SK-N-SH (cell line): ENCODE data around the gene WIPF3. TPM values are rescaled to one million over a fixed set of nuclear protein-coding genes. Genes with fewer than 3 reads are reported as not detected.

Experiments
- CTCF ChIA-PET: fragments of 300-600, 350-600 bp; formaldehyde crosslinking; extraction: SDS; loops from one replicate; lab custom pipeline; 2021; lab: Yijun Ruan, JAX
- POLR2A ChIA-PET: fragments of 350-600 bp; sonication (Branson Sonifier 250); formaldehyde crosslinking; extraction: SDS; loops from one replicate; lab custom pipeline; 2020; ENCODE audit warnings: antibody characterized with exemption, inconsistent platforms; lab: Yijun Ruan, JAX
- DNase-seq: peaks from one replicate; pipeline ENCODE4 v3.0.0; 2012
- H2AFZ ChIP-seq: fragments of 200-600 bp; sonication (generic); 2 replicates; pipeline ENCODE4 v1.8.1; 2016; ENCODE audit warnings: antibody characterized with exemption, mild to moderate bottlenecking, low read depth
- H3F3A ChIP-seq: fragments of 200-600 bp; sonication (generic); replicated peaks from 2 replicates; pipeline ENCODE3; 2016; ENCODE audit warnings: antibody characterized with exemption, mild to moderate bottlenecking; ENCODE audit not compliant: insufficient read depth
- H3K27ac ChIP-seq, 2 experiments: fragments of 200-500 bp in 1 of 2; fragments of 200-600 bp in 1 of 2; sonication (Bioruptor generic) in 1 of 2; sonication (generic), shearing (Covaris generic) in 1 of 2; 2 replicates each; pipeline versions ENCODE4 v1.5.1 to v1.6.1; 2014 to 2016; ENCODE audit warnings: low read depth in 2 of 2, inconsistent platforms in 1 of 2, low read length in 1 of 2, mild to moderate bottlenecking in 1 of 2, mixed read lengths in 1 of 2
- H3K27me3 ChIP-seq: fragments of 200-600 bp; sonication (generic), shearing (Covaris generic); 2 replicates; pipeline ENCODE4 v1.6.1; 2016; ENCODE audit warnings: mixed run types; ENCODE audit not compliant: insufficient read depth
- H3K36me3 ChIP-seq, 2 experiments: fragments of 200-500 bp in 1 of 2; fragments of 200-600 bp in 1 of 2; sonication (Bioruptor generic) in 1 of 2; sonication (generic) in 1 of 2; replicated peaks in 1 of 2; 2 replicates each; pipeline versions ENCODE3 to v1.5.1; 2014 to 2016; ENCODE audit warnings: low read length in 1 of 2, mild to moderate bottlenecking in 1 of 2; ENCODE audit not compliant: insufficient read depth in 2 of 2, control insufficient read depth in 1 of 2
- H3K4me1 ChIP-seq, 2 experiments: fragments of 200-500 bp in 1 of 2; fragments of 200-600 bp in 1 of 2; sonication (Bioruptor generic) in 1 of 2; sonication (generic), shearing (Covaris generic) in 1 of 2; 2 replicates each; pipeline versions ENCODE4 v1.5.1 to v1.6.1; 2014 to 2016; ENCODE audit warnings: low read depth in 1 of 2, low read length in 1 of 2, mixed run types in 1 of 2; ENCODE audit not compliant: insufficient read depth in 2 of 2, control insufficient read depth in 1 of 2
- H3K4me2 ChIP-seq: fragments of 200-600 bp; sonication (generic), shearing (Covaris generic); 2 replicates; pipeline ENCODE4 v1.6.1; 2017; ENCODE audit warnings: mixed run types
- H3K4me3 ChIP-seq, 2 experiments: fragments of 200-500 bp in 1 of 2; fragments of 200-600 bp in 1 of 2; sonication (Bioruptor generic) in 1 of 2; sonication (generic), shearing (Covaris generic) in 1 of 2; 2 replicates each; pipeline versions ENCODE4 v1.5.1 to v1.8.1; 2014 to 2016; ENCODE audit warnings: low read depth in 2 of 2, inconsistent platforms in 1 of 2, low read length in 1 of 2, mild to moderate bottlenecking in 1 of 2, mixed read lengths in 1 of 2, moderate library complexity in 1 of 2
- H3K79me2 ChIP-seq: fragments of 200-600 bp; sonication (generic); 2 replicates; pipeline ENCODE4 v1.8.1; 2017; ENCODE audit warnings: mild to moderate bottlenecking; ENCODE audit not compliant: insufficient read depth
- H3K9ac ChIP-seq: fragments of 200-600 bp; sonication (generic); 2 replicates; pipeline ENCODE4 v1.6.1; 2017; ENCODE audit warnings: mixed run types
- H3K9me2 ChIP-seq: fragments of 200-600 bp; sonication (generic); 2 replicates; pipeline ENCODE4 v1.6.1; 2017; ENCODE audit warnings: mixed run types
- H3K9me3 ChIP-seq: fragments of 200-600 bp; sonication (generic); 2 replicates; pipeline ENCODE4 v1.6.1; 2017; ENCODE audit warnings: mixed run types, mild to moderate bottlenecking, moderate library complexity
- H4K20me1 ChIP-seq: fragments of 200-600 bp; sonication (generic); 2 replicates; pipeline ENCODE4 v1.6.1; 2017; ENCODE audit warnings: mild to moderate bottlenecking, mixed run types; ENCODE audit not compliant: insufficient read depth
- CHD2 ChIP-seq: fragments of 150-350 bp; IDR thresholded peaks from 2 replicates; pipeline ENCODE4 v1.6.1; 2018; ENCODE audit warnings: low read length; ENCODE audit not compliant: partially characterized antibody
- ELF1 ChIP-seq: IDR thresholded peaks from 2 replicates; pipeline ENCODE4 v1.4.0; 2012
- EP300 ChIP-seq, 2 experiments: IDR thresholded peaks; 2 replicates each; pipeline versions ENCODE4 v1.4.0 to v1.6.1; 2012; ENCODE audit warnings: borderline replicate concordance in 1 of 2, low read depth in 1 of 2, low read length in 1 of 2
- FOXM1 ChIP-seq: IDR thresholded peaks from 2 replicates; pipeline ENCODE4 v1.4.0; 2012; ENCODE audit warnings: low read depth, mild to moderate bottlenecking
- GABPA ChIP-seq: IDR thresholded peaks from 2 replicates; pipeline ENCODE4 v1.4.0; 2012; ENCODE audit warnings: low read depth, mild to moderate bottlenecking
- GATA2 ChIP-seq: sonication (generic); formaldehyde crosslinking; IDR thresholded peaks from 2 replicates; pipeline ENCODE4 v1.5.0; 2020; ENCODE audit warnings: mild to moderate bottlenecking, missing genetic modification reagents
- NFIC ChIP-seq: IDR thresholded peaks from 2 replicates; pipeline ENCODE4 v1.4.0; 2012; ENCODE audit warnings: borderline replicate concordance
- NRF1 ChIP-seq: IDR thresholded peaks from 2 replicates; pipeline ENCODE4 v1.6.1; 2012; ENCODE audit warnings: low read depth, mild to moderate bottlenecking, low read length
- RAD21 ChIP-seq: IDR thresholded peaks from 2 replicates; pipeline ENCODE4 v1.6.1; 2012; ENCODE audit warnings: mild to moderate bottlenecking, low read length
- RCOR1 ChIP-seq: fragments of 150-350 bp; IDR thresholded peaks from 2 replicates; pipeline ENCODE4 v1.6.1; 2017; ENCODE audit warnings: antibody characterized with exemption, low read length
- SMC3 ChIP-seq: IDR thresholded peaks from 2 replicates; pipeline ENCODE4 v1.6.1; 2012; ENCODE audit warnings: low read depth, low read length, improper control_type of control experiment
- TAF1 ChIP-seq: IDR thresholded peaks from 2 replicates; pipeline ENCODE4 v1.6.1; 2012; ENCODE audit warnings: low read depth, mild to moderate bottlenecking, low read length, moderate library complexity, borderline replicate concordance
- TEAD4 ChIP-seq: IDR thresholded peaks from 2 replicates; pipeline ENCODE4 v1.4.0; 2012; ENCODE audit warnings: mild to moderate bottlenecking, borderline replicate concordance; ENCODE audit not compliant: insufficient read depth
- YY1 ChIP-seq: IDR thresholded peaks from 2 replicates; pipeline ENCODE4 v1.4.0; 2012; ENCODE audit warnings: low read depth, mild to moderate bottlenecking
- whole genome bisulfite sequencing: methylation state at CpG from one replicate; pipeline ENCODE4 v1.1.6; 2017; ENCODE audit warnings: low lambda C conversion rate; 5-methylcytosine and 5-hydroxymethylcytosine counted together
- polyA plus RNA-seq, 3 experiments: library from polyadenylated mRNA; depleted of rRNA; stranded (reverse); fragments of >200 nt; gene quantifications; 2 replicates each; pipeline ENCODE4 v1.2.3, GENCODE V29; 2012
- TF ChIP-seq, protein P1 (sequence below): IDR thresholded peaks from 2 replicates; pipeline ENCODE4; 2012
- TF ChIP-seq, protein P2 (sequence below): fragments of 200-600 bp; sonication (generic); IDR thresholded peaks from 2 replicates; pipeline ENCODE4 v1.6.1; 2017; ENCODE audit warnings: antibody characterized with exemption, mild to moderate bottlenecking, moderate library complexity
- TF ChIP-seq, protein P3 (sequence below): IDR thresholded peaks from 2 replicates; pipeline ENCODE4 v1.4.0; 2012; ENCODE audit warnings: low read depth

The WIPF3 gene
- polyA plus RNA-seq, 1 of the 3 experiments (the other 2 are of a cell fraction): 0.02 TPM

DNA sequence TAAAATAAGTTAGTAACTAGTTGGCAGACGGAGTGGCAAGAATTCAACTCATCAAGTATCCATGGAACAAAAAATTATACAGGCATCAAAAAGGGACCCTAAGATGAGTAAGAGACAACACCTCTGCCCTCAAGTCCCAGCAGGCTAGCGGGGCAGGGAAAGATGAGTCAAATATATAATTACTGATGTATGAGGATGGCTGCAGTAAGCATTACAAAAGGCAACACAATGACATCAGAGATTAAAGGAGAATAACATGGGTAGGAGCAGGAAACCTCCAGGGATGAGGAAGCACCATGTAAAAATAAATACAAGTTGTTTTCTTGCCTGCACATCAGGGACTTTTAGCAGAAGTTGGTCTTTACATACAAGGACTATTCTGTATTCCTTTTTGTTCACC, 133.9 kb downstream of the WIPF3 start (continued):
- TF ChIP-seq TAF1: no peak
- no peak for TF ChIP-seq YY1
- TF ChIP-seq EP300 (IDR thresholded peaks at IDR 0.05; ENCODE audit: borderline replicate concordance in 1 of 2, low read depth in 1 of 2, low read length in 1 of 2): no peak
- no peak for TF ChIP-seq TEAD4
- no peak for TF ChIP-seq CHD2

DNA sequence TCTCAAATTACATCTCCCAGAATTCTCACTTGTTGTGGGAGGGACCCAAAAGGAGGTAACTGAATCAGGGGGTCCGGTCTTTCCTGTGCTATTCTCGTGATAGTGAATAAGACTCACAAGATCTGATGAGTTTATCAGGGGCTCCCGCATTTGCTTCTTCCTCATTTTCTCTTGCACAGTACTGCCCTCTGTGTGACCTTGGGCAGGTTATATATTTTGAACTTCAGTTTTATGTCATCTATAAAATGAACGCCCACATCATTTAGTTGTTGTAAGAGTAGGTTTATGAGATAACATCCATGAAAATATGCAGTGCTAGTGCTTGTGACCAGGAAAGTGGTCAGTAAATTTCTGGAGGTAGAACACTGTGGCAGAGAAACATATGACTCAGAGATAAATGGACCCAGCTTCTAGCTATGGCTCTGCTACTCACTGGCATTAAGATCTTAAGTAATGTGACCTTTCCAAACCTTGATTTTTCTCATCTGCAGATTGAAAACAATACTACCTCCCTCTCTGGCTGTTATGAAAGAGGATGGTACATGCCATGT, 139.0 kb downstream of the WIPF3 start:
- no peak overlapping the region for H2AFZ ChIP-seq
- CTCF ChIA-PET: interaction anchor here (1.0 to 5.0 kb wide), 6 partner anchors 12 to 117 kb away, joined by 4 to 34 read pairs (median 4); no protein-coding TSS in a partner anchor
- no peaks in the 10 kb centered on the region for H3K9me3 ChIP-seq
- DNase-seq: no peak
- no peaks in the 10 kb centered on the region for H3K9me2 ChIP-seq
- H3F3A ChIP-seq: no peaks in the 10 kb centered on the region
- H4K20me1 ChIP-seq: no peaks in the 10 kb centered on the region
- H3K9ac ChIP-seq: no peak overlapping the region
- H3K79me2 ChIP-seq: no peaks in the 10 kb centered on the region
- H3K27me3 ChIP-seq: no peaks in the 10 kb centered on the region
- TF ChIP-seq TEAD4 (no peak), EP300 (IDR thresholded peaks at IDR 0.05; ENCODE audit: borderline replicate concordance in 1 of 2, low read depth in 1 of 2, low read length in 1 of 2) (no peak), ELF1 (no peak), YY1 (no peak), GATA2 (no peak), SMC3 (no peak), GABPA (no peak), NRF1 (no peak)
- TF ChIP-seq, protein P1, sequence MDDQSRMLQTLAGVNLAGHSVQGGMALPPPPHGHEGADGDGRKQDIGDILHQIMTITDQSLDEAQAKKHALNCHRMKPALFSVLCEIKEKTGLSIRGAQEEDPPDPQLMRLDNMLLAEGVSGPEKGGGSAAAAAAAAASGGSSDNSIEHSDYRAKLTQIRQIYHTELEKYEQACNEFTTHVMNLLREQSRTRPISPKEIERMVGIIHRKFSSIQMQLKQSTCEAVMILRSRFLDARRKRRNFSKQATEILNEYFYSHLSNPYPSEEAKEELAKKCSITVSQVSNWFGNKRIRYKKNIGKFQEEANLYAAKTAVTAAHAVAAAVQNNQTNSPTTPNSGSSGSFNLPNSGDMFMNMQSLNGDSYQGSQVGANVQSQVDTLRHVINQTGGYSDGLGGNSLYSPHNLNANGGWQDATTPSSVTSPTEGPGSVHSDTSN: no peak
- no peak overlapping the region for H3K27ac ChIP-seq
- POLR2A ChIA-PET: no interaction called here
- H3K36me3 ChIP-seq: peaks cover 67 to 83% of the 10 kb centered on the region in 2 experiments
- H3K4me2 ChIP-seq: no peak overlapping the region
- no peak overlapping the region for H3K4me3 ChIP-seq
- no peaks in the 10 kb centered on the region for H3K4me1 ChIP-seq
- 95% methylated on average over 4 of the region's 4 CpGs for WGBS

DNA sequence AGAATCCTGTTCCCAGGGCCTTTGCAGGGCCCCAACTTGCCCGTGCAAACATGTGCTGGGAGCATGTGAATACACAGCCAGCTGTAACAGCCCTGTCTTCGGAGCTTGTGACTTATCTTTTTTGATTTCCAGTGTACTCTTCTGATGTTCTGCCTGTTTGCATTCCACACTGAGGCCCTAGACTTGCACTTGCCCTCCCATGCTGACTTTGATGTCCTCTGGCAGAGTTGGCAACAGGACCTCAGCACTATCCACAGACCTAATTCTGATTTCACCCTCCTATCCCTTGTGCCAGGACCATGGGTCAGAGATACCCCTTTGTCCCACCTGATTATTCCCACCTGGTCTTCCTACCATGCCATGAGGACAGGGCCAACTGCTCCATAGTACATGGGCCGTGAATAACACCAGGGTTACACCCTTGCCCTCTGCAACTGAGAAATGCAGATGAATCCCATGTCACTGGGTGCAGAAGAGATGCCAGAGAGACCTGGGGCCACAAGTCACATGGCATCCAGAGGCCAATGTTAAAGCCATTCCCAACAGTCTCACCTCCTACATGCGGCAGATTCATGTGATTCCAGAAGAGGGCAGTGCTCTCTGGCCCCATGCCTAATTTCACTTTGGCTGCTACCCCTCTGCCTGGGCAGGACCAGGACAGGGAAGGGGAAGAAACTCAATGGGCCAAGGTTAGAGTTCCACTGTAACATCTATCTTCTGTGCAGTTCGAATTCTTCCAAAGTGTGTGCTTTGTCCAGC, 140.3 kb downstream of the WIPF3 start:
- POLR2A ChIA-PET: no interaction called here
- peak; percentile 38 for DNase-seq
- no peaks in the 10 kb centered on the region for H3K9me3 ChIP-seq
- no peak overlapping the region for H3K4me3 ChIP-seq
- no peaks in the 10 kb centered on the region for H3K79me2 ChIP-seq
- H3K27ac ChIP-seq: no peak overlapping the region
- CTCF ChIA-PET: interaction anchor here (0.7 to 5.0 kb wide), 8 partner anchors 10 to 198 kb away, joined by 3 to 34 read pairs (median 4); no protein-coding TSS in a partner anchor
- no peak overlapping the region for H3K4me2 ChIP-seq
- no peaks in the 10 kb centered on the region for H4K20me1 ChIP-seq
- H3K9ac ChIP-seq: no peak overlapping the region
- WGBS: 95% methylated on average over 5 of the region's 5 CpGs
- peaks cover 67 to 83% of the 10 kb centered on the region in 2 experiments for H3K36me3 ChIP-seq
- no peaks in the 10 kb centered on the region for H3K9me2 ChIP-seq
- no peaks in the 10 kb centered on the region for H3F3A ChIP-seq
- no peaks in the 10 kb centered on the region for H3K4me1 ChIP-seq
- TF ChIP-seq, protein P2, sequence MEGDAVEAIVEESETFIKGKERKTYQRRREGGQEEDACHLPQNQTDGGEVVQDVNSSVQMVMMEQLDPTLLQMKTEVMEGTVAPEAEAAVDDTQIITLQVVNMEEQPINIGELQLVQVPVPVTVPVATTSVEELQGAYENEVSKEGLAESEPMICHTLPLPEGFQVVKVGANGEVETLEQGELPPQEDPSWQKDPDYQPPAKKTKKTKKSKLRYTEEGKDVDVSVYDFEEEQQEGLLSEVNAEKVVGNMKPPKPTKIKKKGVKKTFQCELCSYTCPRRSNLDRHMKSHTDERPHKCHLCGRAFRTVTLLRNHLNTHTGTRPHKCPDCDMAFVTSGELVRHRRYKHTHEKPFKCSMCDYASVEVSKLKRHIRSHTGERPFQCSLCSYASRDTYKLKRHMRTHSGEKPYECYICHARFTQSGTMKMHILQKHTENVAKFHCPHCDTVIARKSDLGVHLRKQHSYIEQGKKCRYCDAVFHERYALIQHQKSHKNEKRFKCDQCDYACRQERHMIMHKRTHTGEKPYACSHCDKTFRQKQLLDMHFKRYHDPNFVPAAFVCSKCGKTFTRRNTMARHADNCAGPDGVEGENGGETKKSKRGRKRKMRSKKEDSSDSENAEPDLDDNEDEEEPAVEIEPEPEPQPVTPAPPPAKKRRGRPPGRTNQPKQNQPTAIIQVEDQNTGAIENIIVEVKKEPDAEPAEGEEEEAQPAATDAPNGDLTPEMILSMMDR: peak; percentile 54
- TF ChIP-seq RAD21: peak; percentile 48
- no peak for TF ChIP-seq FOXM1
- TF ChIP-seq TEAD4: no peak
- peak; percentile 37; the same call in 1 of the 2 replicates for TF ChIP-seq SMC3
- TF ChIP-seq NFIC: peak; percentile 76
- TF ChIP-seq, protein P3, sequence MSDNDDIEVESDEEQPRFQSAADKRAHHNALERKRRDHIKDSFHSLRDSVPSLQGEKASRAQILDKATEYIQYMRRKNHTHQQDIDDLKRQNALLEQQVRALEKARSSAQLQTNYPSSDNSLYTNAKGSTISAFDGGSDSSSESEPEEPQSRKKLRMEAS: no peak
- no peak for TF ChIP-seq RCOR1
- TF ChIP-seq, all 33 proteins: peak for 4
- no peaks in the 10 kb centered on the region for H3K27me3 ChIP-seq
- no peak overlapping the region for H2AFZ ChIP-seq
